Esophagus muscularis mucosa (tissue), 4 donors: ENCODE data around the gene CIZ1. TPM values are rescaled to one million over a fixed set of nuclear protein-coding genes. Genes with fewer than 3 reads are reported as not detected.

Experiments used
- DNase-seq: peaks from one replicate; pipeline ENCODE4 v3.0.0-alpha.2; 2017; ENCODE audit errors: extremely low spot score
- H3K27ac ChIP-seq, 4 donors: fragments of 200-600 bp; sonication (generic); replicated peaks in 1 of 4; 1 replicate in 3 of 4; 2 replicates in 1 of 4; pipeline ENCODE4 v1.5.1; 2016 to 2019; ENCODE audit warnings: mild to moderate bottlenecking in 1 of 4
- H3K27me3 ChIP-seq, 4 donors: fragments of 200-600 bp; sonication (generic); one replicate each; pipeline versions ENCODE4 v1.5.1 to v1.6.0; 2016 to 2019
- H3K36me3 ChIP-seq, 4 donors: fragments of 200-600 bp; sonication (generic); one replicate each; pipeline ENCODE4 v1.5.1; 2016 to 2019
- H3K4me1 ChIP-seq, 4 donors: fragments of 200-600 bp; sonication (generic); one replicate each; pipeline ENCODE4 v1.5.1; 2016 to 2019
- H3K4me3 ChIP-seq, 4 donors: fragments of 200-600 bp; sonication (generic); 1 replicate in 2 of 4; 2 replicates in 2 of 4; pipeline ENCODE4 v1.5.1; 2016 to 2019; ENCODE audit warnings: mild to moderate bottlenecking in 4 of 4, moderate library complexity in 1 of 4
- H3K9me3 ChIP-seq, 4 donors: fragments of 200-600 bp; sonication (generic); 1 replicate in 3 of 4; 2 replicates in 1 of 4; pipeline ENCODE4 v1.5.1; 2016 to 2019
- EP300 ChIP-seq: sonication (generic); formaldehyde crosslinking; IDR thresholded peaks from one replicate; pipeline ENCODE4 v1.6.1; 2017; ENCODE audit warnings: antibody characterized with exemption
- POLR2A ChIP-seq: fragments of 450-650 bp; IDR thresholded peaks from one replicate; pipeline ENCODE4 v1.6.1; 2017; ENCODE audit warnings: antibody characterized with exemption, moderate library complexity, mild to moderate bottlenecking, low read depth
- POLR2AphosphoS5 ChIP-seq, 2 donors: sonication (generic); formaldehyde crosslinking; IDR thresholded peaks; one replicate each; pipeline ENCODE4 v1.6.1; 2017; ENCODE audit warnings: antibody characterized with exemption in 2 of 2
- WGBS: methylation state at CpG from one replicate; pipeline ENCODE4 v1.1.5; 2018; 5-methylcytosine and 5-hydroxymethylcytosine counted together
- intact Hi-C: fragments of 100-400 bp; cut with DNase I; formaldehyde crosslinking; loops from one replicate; pipeline ENCODE4 v1.15.1; 2023
- total RNA-seq, 4 donors: library from RNA; depleted of rRNA; stranded (reverse); fragments of >200 nt; gene quantifications; one replicate each; pipeline versions ENCODE4 v1.1.0 to v1.2.1, GENCODE V29; 2016
- TF ChIP-seq, protein P1 (sequence below), 3 experiments: fragments of 200-600 bp in 2 of 3; fragments of 450-650 bp in 1 of 3; sonication (generic) in 2 of 3; IDR thresholded peaks; one replicate each; pipeline ENCODE4 v1.5.1; 2017 to 2019; ENCODE audit warnings: antibody characterized with exemption in 3 of 3, mild to moderate bottlenecking in 2 of 3, moderate library complexity in 1 of 3

CIZ1 gene, protein sequence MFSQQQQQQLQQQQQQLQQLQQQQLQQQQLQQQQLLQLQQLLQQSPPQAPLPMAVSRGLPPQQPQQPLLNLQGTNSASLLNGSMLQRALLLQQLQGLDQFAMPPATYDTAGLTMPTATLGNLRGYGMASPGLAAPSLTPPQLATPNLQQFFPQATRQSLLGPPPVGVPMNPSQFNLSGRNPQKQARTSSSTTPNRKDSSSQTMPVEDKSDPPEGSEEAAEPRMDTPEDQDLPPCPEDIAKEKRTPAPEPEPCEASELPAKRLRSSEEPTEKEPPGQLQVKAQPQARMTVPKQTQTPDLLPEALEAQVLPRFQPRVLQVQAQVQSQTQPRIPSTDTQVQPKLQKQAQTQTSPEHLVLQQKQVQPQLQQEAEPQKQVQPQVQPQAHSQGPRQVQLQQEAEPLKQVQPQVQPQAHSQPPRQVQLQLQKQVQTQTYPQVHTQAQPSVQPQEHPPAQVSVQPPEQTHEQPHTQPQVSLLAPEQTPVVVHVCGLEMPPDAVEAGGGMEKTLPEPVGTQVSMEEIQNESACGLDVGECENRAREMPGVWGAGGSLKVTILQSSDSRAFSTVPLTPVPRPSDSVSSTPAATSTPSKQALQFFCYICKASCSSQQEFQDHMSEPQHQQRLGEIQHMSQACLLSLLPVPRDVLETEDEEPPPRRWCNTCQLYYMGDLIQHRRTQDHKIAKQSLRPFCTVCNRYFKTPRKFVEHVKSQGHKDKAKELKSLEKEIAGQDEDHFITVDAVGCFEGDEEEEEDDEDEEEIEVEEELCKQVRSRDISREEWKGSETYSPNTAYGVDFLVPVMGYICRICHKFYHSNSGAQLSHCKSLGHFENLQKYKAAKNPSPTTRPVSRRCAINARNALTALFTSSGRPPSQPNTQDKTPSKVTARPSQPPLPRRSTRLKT
- 100 to 1,000 TPM in 1 of 4 donors, 10 to 100 TPM in 3; 57.5 to 110 (median 73.2) TPM for total RNA-seq

DNA sequence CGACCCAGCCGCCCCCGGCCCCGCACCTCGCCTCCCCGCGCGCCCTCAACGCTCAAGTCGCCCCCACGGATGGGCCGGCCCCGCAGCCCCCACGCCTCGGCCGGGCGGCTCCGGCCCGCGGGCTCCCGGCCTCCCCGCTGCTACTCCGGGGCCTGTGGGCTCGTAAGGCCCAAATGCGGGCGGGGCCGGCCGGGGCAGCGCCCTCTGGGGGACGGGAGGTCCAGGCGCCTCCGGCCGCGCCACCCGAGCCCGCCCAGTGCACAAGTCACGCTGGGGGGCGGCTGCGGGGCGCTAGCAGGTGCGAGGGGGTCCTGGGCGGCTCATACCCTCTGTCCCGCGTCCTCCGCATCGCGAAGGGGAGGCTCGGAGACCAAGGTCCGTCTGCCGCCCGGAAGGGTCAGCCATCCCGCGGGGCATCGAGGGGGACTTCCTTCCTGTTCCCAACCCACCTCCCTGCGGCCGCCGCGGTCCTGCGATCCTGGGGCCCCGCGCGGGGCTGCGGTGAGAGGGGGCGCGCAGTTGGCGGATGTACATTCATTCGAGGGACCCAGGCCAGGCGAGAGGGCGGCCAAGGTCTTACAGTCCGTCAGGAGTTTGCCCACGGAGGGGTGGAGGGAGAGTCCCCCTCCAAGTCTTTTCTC, at the start of gene CIZ1:
Gene CIZ1 (minus strand): TSS at position 167 of the 641 bp plus-strand sequence. CDS start 715 bp downstream, outside the sequence.
- Histone ChIP-seq H3K27me3 (no peaks in the 10 kb centered on the region), H3K27ac (peak within 1 kb of the TSS; percentile 86 to 95 (median 91)), H3K4me3 (peak within 1 kb of the TSS; percentile 66 to 99 (median 90)), H3K4me1 (peaks cover 23 to 34% (median 31%) of the 10 kb centered on the region in 4 donors), H3K9me3 (no peaks in the 10 kb centered on the region), H3K36me3 (peaks cover 3 to 34% (median 21%) of the 10 kb centered on the region in 4 donors)
- TF ChIP-seq, protein P1, sequence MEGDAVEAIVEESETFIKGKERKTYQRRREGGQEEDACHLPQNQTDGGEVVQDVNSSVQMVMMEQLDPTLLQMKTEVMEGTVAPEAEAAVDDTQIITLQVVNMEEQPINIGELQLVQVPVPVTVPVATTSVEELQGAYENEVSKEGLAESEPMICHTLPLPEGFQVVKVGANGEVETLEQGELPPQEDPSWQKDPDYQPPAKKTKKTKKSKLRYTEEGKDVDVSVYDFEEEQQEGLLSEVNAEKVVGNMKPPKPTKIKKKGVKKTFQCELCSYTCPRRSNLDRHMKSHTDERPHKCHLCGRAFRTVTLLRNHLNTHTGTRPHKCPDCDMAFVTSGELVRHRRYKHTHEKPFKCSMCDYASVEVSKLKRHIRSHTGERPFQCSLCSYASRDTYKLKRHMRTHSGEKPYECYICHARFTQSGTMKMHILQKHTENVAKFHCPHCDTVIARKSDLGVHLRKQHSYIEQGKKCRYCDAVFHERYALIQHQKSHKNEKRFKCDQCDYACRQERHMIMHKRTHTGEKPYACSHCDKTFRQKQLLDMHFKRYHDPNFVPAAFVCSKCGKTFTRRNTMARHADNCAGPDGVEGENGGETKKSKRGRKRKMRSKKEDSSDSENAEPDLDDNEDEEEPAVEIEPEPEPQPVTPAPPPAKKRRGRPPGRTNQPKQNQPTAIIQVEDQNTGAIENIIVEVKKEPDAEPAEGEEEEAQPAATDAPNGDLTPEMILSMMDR (IDR thresholded peaks at IDR 0.05) = peak; percentile 83 to 95 (median 85)
- TF ChIP-seq EP300 = no peak
- TF ChIP-seq POLR2A = peak; percentile 18
- TF ChIP-seq POLR2AphosphoS5 (IDR thresholded peaks at IDR 0.05) = peak; percentile 45 to 57
- WGBS = under 1% methylated on average over 61 of the region's 71 CpGs
- intact Hi-C loops = no loop called here
- peak; percentile 95 for DNase-seq

DNA sequence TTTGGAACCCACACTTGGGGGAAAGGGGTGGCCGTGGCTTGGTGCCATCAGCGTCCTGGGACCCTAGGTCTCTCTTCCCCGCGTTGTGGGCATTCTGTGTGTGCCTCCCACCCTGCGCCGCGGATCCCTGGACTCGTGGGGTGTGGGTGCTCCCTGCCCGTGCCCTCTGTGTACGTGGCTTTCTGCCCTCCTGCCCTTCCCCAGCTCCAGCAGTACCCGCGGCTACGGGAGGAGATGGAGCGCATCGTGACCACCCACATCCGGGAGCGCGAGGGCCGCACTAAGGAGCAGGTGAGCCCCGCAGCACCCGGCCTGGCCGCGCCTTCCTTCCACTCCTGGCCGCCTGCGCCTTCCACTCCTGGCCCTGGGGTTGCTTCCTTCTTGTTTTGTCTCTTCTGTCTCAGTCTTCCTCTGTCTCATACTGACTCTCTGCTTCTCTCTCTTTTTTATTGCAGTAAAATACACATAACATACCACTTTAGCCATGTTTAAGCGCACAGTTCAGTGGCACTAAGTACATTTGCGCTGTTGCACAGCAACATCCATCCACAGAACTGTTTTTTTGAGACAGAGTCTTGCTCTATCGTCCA, 42.5 kb upstream of the CIZ1 start:
- H3K27ac ChIP-seq = no peak overlapping the region
- no peaks in the 10 kb centered on the region for H3K4me1 ChIP-seq
- H3K4me3 ChIP-seq = no peak overlapping the region
- WGBS = 91% methylated on average over 24 of the region's 28 CpGs
- TF ChIP-seq POLR2AphosphoS5 (IDR thresholded peaks at IDR 0.05) (no peak), POLR2A (no peak), EP300 (no peak)
- TF ChIP-seq, protein P1 (IDR thresholded peaks at IDR 0.05) = no peak
- no peaks in the 10 kb centered on the region for H3K27me3 ChIP-seq
- intact Hi-C loops = no loop called here
- H3K9me3 ChIP-seq = no peaks in the 10 kb centered on the region
- H3K36me3 ChIP-seq = no peaks in the 10 kb centered on the region
- no peak for DNase-seq

DNA sequence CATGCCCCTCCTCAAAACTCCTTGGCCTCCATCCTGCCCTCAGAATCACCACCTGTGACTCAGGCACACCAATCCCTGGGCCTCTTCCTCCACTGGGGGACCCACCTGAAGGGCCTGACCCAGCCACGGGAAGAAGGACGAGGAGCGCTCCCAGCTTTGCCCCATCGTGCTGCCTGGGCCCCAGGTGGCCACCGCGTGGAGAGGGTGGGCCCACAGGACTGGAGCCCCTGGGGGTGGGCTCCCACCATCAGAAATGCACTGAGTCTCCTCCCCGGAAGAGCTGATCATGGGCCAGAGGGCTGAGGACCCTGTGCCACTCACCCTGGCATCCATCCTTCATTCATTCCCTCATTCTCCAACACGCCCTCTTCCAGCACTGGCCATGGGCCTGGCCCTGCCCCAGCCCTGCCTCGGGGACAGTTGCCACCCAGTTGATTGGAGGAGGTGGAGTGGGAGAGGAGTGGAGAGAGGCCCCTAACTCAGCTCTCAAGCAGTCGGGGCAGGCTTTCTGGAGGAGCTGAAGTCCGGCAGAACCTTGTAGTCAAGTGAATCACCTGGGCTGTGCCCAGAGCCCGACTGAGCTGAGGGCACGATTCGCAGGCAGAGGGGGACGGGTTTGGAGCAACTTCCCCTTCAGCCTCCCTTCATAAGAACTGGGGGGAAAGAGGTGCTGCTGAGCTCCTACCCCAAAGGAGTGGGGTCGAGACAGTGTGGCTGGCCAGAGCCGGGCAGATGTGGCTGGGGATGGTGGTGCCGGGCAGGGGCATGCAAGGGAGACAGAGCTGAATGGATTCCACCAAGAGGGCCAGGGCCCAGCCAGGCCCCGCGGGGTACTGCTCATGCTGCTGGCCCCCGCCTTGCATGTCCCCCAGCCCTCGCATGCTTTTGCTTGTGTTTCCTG, 41.4 kb upstream of the CIZ1 start:
- H3K9me3 ChIP-seq = no peaks in the 10 kb centered on the region
- no peaks in the 10 kb centered on the region for H3K36me3 ChIP-seq
- no peak for DNase-seq
- H3K27ac ChIP-seq = peak overlapping the region in 1 of 4 donors; percentile 31
- TF ChIP-seq EP300 (no peak), POLR2AphosphoS5 (IDR thresholded peaks at IDR 0.05) (no peak), POLR2A (no peak)
- TF ChIP-seq, protein P1 (IDR thresholded peaks at IDR 0.05) = no peak
- H3K4me3 ChIP-seq = no peak overlapping the region
- WGBS = 84% methylated on average over 15 of the region's 22 CpGs
- intact Hi-C loops = no loop called here
- no peaks in the 10 kb centered on the region for H3K27me3 ChIP-seq
- H3K4me1 ChIP-seq = no peaks in the 10 kb centered on the region
